Retina (tissue), 1 donor: ENCODE results near the gene GPR132.
A peak's percentile ranks its signal among the peaks of the same experiment; 100 is the strongest.
"Not testable (repeated sequence)": the region's sequence is repeated elsewhere in the genome, so short reads cannot be mapped to it uniquely, and the experiment has no call there.

Experiments
- DNase-seq: peaks from one replicate; pipeline ENCODE4 v3.0.0-alpha.2; 2016

GPR132 gene

DNA sequence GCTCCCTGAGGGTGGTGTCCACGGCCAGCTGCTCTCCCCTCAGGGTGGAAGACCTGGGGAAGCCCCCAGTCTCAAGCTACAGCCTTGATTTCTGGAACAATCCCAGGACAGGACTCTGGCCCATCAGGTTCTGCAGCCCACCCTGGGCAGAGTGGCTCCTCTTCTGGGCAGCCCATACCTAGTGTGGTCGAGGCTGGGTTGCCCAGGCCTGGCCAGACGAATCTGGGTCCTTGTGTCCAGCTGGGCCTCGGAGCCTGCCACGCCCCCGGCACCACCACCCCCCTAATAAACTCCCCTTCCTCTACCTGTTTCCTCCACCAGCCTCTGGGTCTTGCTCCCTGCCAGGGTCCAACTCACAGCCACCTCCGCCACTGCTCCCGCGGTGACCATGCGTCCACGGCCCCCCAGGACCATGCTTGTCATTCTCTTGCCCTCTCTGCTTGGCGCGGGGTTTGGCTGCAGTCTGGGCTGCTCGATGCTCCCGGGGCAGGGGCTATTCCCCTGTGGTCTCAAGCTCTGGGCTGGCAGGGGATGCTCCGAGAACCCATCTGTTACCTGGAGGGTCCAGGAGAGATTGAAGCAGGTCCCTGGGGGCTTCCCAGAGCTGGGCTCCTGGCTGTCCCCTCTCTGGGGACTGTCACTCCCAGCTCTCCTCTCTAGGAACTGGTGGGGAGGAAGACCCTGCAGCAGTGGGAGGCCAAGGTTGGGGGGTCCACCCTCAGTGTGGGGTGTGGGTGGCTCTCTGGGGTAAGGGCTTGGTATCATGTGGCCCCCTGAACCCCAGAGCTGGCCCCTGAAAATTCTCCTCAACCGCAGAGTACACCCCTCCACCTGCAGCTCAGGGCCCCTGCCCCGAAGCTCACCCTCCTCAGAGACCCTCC is 8.7 kb upstream of the GPR132 start:
- no peak for DNase-seq

- no peak for DNase-seq
These were observed 7.9 kb upstream of the GPR132 start for GRCh38 chr14:105072892-105073719.

DNA sequence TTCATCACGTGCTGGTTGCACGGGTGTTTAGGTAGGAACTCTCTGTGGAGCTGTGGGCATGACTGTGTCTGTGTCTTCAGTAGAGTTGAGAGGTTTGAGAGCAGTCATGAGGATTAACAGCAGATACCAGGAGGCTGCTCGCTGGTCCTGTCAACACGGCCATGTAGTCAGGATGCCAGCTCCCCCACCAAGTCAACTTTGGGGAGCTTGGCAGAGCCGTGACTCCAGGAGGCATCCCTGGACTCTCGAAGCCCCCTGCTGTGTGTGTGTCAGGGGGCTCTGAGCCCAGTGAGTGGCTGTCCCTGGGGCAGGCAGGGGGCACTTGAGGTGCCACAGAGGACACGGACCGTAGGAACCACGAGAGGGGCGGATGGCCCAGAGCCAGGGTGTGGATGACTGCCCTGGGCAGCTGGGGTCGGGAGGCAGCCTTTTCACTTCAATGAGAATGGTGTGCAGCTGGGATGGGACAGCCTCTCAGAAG is 7.2 kb upstream of the GPR132 start:
- no peak for DNase-seq

DNA sequence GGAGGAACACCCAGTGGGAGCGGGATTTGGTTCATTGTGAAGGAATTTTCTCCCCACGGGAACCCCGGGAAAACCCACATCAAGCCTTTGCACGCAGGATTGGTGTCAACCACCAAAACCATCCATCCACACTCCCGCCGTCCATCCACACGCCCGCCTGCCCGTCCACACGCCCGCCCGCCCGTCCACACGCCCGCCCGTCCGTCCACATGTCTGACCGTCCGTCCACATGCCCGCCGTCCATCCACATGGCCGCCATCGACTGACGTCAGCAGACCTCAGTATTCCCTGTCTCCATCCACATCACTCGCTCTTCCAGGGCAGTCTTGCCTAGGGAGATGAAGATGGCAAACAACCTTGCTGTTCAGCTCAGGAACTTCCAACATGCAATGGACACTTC is 6.7 kb upstream of the GPR132 start:
- no peak for DNase-seq

GRCh38 chr14:105071326-105071725 is 6.1 kb upstream of the GPR132 start:
- no peak for DNase-seq

DNA sequence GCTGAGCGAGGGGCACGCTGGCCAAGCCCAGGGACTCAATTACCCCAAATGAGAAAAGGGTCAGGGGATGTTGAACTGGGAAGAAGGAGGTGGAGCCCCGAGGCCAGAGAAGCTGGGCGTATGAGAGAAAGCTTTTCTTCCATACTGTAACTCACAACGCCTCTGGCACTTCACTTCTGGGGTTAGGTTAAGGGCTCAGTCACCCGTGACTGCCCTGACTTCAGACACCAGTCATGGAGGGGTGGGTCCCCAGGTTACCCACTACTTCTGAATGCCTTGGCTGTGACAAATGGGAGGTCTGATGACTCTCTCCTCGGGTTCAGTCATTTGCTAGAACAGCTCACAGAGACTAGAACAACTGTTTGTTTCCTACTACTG is 5.5 kb upstream of the GPR132 start:
- no peak for DNase-seq

GRCh38 chr14:105069871-105070759 is 4.9 kb upstream of the GPR132 start:
- DNase-seq, result no peak

DNA sequence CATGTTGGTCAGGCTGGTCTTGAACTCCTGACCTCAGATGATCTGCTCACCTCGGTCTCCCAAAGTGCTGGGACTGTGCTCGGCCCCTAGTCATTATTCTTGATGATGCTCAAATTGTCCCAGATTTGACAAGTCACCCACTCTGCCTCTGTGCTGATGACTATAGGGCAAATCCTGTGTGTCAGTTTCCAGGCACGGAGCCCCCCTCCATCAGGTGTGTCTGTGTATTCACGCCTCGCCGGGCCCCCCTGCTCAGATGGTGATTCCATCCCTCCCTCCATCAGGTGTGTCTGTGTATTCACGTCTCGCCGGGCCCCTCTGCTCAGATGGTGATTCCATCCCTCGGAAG is 4.3 kb upstream of the GPR132 start:
- no peak for DNase-seq

DNA sequence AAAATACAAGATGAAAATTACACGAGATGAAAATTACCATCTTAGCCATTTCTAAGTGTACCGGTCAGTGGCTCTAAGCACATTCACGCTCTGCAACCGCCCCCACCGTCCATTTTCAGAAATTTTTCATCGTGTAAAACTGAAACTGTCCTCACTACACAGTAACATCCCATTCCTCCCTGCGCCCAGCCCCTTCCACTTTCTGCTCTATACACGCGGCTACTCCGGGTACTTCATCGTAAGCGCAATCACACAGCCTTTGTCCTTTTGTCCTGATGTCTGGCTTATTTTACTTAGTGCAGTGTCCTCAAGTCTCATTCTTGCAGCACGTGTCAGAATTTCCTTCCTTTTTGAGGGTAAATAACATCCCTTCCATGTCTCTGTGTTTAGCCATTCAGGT is 3.6 kb upstream of the GPR132 start:
- DNase-seq, result no peak

DNA sequence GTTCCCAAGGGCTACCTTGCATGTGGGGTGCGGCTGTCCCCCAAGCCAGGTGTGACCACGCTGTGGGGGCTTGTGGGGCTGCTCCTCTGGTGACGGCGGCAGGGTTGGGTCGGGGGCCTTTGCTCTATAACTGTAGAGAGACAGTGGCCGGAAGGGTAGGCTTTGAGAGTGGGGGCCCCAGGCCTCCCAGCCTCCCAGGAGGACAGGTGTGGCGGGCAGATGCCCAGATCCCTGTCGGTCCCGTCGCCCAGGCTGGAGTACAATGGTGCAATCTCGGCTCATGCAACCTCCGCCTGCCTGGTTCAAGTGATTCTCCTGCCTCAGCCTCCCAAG is 2.7 kb upstream of the GPR132 start:
- DNase-seq, result no peak

GRCh38 chr14:105067140-105067968 is 2.1 kb upstream of the GPR132 start:
- no peak for DNase-seq

DNA sequence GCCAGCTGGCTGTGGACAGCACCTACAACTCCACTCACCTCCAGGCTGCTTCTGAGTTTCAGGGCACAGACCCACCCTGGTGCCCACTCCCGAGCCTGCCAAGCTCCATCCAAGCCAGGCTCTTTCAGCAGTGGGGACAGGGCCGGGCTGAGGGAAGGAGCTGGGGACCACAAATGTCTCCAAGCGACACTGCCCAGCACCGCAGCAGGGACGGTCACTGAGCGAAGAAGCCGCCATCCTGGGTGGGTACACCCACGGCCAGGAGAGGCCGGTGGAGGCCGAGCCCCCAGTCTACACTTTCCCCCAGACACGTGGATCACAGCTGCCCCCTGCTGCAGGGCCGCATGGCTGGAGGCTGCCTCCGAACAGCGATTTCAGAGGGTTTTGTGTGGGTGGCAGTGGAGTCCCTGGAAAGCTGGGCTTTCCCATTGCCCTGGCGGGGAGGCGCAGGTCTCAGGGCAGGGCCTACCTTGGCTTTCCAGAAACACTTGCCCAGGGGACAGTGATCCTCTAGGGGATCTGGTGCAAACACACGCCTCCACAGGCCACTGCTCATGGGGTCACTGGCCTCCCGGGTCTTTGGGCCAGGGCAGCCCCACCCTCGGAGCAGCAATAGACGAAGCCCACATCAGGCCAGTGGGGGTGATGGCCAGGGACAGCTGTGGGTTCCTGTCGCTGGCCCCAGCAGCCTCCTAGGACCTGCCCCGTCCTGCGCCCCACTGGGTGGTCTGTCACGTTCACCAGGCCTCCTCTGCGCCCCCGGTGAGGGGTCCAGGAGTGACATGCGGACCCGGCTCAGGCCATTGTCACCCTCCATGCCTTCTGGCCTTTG is 1.2 kb upstream of the GPR132 start:
- DNase-seq, result no peak

- DNase-seq, result peak; percentile 67
These were observed 498 bp downstream of the GPR132 start for GRCh38 chr14:105064721-105065143.

DNA sequence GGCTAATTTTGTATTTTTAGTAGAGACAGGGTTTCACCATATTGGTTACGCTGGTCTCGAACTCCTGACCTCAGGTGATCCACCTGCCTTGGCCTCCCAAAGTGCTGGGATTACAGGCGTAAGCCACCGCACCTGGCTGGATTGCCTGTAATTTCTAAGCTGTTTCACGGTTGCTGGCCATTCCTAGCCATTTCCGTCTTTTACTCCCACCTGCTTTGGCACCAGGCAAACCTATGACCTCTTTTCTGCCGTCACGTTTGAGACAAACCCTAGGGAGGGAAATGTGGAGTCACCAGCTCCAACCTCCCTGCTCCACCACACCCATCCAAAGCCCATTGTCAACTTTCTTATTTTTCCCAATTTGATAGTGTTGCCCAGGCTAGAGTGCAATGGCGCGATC is 1.2 kb downstream of the GPR132 start:
- no peak for DNase-seq

DNA sequence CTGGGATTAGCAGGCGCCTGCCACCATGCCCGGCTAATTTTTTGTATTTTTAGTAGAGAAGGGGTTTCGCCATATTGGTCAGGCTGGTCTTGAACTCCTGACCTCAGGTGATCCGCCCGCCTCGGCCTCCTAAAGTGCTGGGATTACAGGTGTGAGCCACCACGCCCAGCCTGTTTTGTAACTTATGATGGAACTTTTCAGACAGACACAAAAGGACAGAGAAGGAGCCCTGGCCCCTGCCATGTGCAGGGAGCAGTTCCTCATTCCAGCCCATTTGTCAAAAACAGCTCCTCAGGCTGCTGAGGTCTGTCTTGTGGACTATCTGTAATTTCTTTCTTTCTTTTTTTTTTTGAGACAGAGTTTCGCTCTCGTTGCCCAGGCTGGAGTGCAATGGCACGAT is 1.7 kb downstream of the GPR132 start:
- not testable (repeated sequence) for DNase-seq

DNA sequence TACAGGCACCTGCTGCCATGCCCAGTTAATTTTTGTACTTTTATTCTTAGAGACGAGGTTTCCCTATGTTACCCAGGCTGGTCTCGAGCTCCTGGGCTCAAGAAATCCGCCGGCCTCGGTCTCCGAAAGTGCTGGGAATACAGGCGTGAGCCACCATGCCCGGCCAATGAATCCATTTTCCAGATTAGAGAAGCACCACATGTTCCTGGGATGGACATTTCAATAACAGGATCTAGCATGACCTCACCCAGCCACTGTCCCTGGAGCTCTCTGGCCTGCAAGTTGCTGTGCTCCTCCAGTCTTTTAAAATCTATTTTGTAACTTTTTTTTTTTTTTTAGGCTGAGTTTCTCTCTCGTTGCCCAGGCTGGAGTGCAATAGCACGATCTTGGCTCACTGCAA is 2.2 kb downstream of the GPR132 start:
- DNase-seq, result no peak

DNA sequence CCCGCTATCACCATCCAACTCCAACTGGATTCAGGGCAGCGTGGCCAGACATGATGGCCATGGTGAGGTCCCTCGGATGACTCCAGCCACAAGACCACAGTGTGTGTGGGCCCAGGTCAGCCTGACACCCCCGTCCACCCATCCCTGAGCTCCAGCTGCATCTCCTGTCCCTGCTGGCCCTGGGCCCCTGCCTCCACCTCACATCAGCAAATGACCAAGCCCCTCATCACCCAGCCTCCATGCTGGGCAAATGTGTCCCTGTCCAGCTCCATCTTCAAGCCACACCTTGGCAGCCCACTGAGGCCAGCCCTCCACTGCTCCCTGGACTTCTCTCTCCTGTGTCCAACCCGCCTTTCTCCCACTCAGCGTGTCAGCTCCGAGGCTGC is 3.2 kb downstream of the GPR132 start:
- DNase-seq, result no peak

GRCh38 chr14:105061428-105062047 is 3.7 kb downstream of the GPR132 start:
- DNase-seq, result no peak

DNA sequence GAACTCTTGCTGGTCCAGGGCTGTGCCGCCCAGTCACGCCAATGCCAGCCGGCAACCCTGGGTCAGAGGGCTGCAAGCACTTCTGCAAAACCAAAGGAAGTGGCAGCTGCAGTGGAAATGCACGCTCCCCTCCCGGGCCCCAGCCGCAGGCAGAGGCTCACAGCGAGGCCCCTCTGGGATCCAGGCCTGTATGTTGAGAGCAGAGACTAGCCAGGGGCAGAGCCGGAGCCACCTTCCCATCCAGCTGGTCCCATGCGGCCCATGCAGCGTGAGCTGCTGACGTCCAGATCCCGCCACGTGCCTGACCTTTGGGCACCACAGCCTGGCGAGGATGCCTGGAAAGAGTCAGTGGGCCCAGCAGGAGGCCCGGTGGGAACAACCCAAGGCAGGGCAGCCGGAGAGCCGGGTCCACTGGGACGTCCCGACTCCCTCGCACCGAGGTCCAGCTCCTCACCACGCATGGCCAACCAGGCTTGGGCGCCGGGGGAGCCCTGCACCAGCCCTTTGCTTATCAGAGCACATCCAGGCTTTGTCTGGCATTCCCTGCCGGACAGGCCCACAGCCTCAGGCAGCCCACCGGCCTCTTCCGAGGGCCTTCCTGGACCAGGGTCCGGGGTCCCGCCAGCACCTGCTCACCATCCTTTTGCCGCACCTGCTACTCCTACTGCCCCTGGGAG is 4.3 kb downstream of the GPR132 start:
- DNase-seq, result peak; percentile 71

GRCh38 chr14:105059925-105060565 is 5.2 kb downstream of the GPR132 start:
- DNase-seq, result no peak
